Pancreas (tissue), 10 donors: ENCODE measurements around the gene KRTAP1-4. TPM values are rescaled to one million over a fixed set of nuclear protein-coding genes. Genes with fewer than 3 reads are reported as not detected.
"Not testable (repeated sequence)": the region's sequence is repeated elsewhere in the genome, so short reads cannot be mapped to it uniquely, and the experiment has no call there.

ENCODE experiments used
- ATAC-seq, 4 donors: fragments of 200-7000 bp; cut with Tn5 transposase; one replicate each; pipeline versions ENCODE4 v1.8.0 to v1.9.1; 2020; ENCODE audit warnings: mild to moderate bottlenecking in 4 of 4, moderate library complexity in 4 of 4
- DNase-seq, 6 donors: peaks; one replicate each; pipeline ENCODE4 v3.0.0-alpha.2; 2020
- FAIRE-seq: peaks from 2 replicates; lab custom pipeline; 2012; peaks lifted over from hg19 to GRCh38; lab: Jason Lieb, UNC
- H3K27ac ChIP-seq, 4 donors: fragments of 200-600 bp; sonication (generic); 1 replicate in 3 of 4; 2 replicates in 1 of 4; pipeline versions ENCODE4 v1.5.0 to v1.8.0; 2020
- H3K27me3 ChIP-seq, 4 donors: fragments of 200-600 bp; one replicate each; pipeline ENCODE4 v1.8.0; 2021
- H3K36me3 ChIP-seq, 3 donors: fragments of 200-600 bp; sonication (generic) in 1 of 3; one replicate each; pipeline versions ENCODE4 v1.5.0 to v1.8.0; 2020 to 2021
- H3K4me1 ChIP-seq, 3 donors: fragments of 200-600 bp; one replicate each; pipeline ENCODE4 v1.8.0; 2021
- H3K4me3 ChIP-seq, 4 donors: fragments of 200-600 bp; sonication (generic) in 2 of 4; one replicate each; pipeline versions ENCODE4 v1.5.0 to v1.8.0; 2020 to 2021
- H3K9me3 ChIP-seq, 4 donors: fragments of 200-600 bp; one replicate each; pipeline ENCODE4 v1.8.0; 2021
- WGBS, 2 donors: extraction: QIAGEN DNeasy Blood & Tissue Kit; methylation state at CpG; one replicate each; pipeline ENCODE4 v1.1.7; 2013; 5-methylcytosine and 5-hydroxymethylcytosine counted together
- intact Hi-C, 3 donors: fragments of 100-400 bp; cut with DNase I; formaldehyde crosslinking; loops; one replicate each; pipeline versions ENCODE4 v1.11.1 to v1.14.2; 2022
- polyA plus RNA-seq, 2 donors: library from polyadenylated mRNA; stranded (reverse); fragments of 200-250 nt; gene quantifications; one replicate each; pipeline ENCODE4 v1.2.3, GENCODE V29; 2013
- total RNA-seq, 6 donors: library from RNA; stranded (reverse); fragmentation: NEBNext Ultra II Directional in 4 of 6; extraction: Animal tissue kit (Norgen Biotek cat#: 25700) in 4 of 6; gene quantifications; one replicate each; pipeline versions ENCODE4 v1.2.1 to v1.2.4, GENCODE V29; 2021 to 2023
- TF ChIP-seq, protein P1 (sequence below), 4 donors: fragments of 200-600 bp; sonication (generic) in 3 of 4; IDR thresholded peaks; one replicate each; pipeline versions ENCODE4 v1.5.0 to v1.8.0; 2021; ENCODE audit warnings: antibody characterized with exemption in 4 of 4
- donor health status: healthy with polysubstance abuse.
- donor health status: DM: no; HTN: no; CAD: no; lungs with moderate emphysema.
- donor health status: DM: no; HTN: no; CAD: no.
- donor health status: control.
- donor health status: control.
- donor health status: Bipolar disorder and iron deficiency.
- donor health status: DM: yes; HTN: yes; CAD: no.
- donor health status: DM: no; HTN: no; CAD: no.
- donor health status: DM: no; HTN: no; CAD: no.
- donor health status: DM: yes; HTN: yes; CAD: no.

KRTAP1-4 gene
- total and polyA plus RNA-seq, 8 donors: not detected

DNA sequence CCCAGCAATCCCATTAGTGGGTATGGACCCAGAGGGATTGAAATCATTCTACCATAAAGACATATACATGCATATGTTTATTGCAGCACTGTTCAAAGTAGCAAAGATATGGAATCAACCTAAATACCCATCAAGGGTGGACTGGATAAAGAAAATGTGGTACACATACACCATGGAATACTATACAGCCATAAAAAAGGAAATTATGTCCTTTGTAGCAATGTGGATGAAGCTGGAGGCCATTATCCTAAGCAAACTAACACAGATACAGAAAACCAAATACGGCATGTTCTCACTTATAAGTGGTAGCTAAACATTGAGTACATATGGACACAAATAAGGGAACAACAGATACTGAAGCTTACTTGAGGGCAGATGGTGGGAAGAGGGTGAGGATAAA, 27.6 kb upstream of the KRTAP1-4 start:
- 88 to 93% methylated on average over 1 of the region's 1 CpG for WGBS, 2 donors
- Histone ChIP-seq H3K27me3 (peaks cover 0 to 10% (median 3%) of the 10 kb centered on the region in 4 donors), H3K36me3 (no peaks in the 10 kb centered on the region), H3K27ac (no peak overlapping the region), H3K4me3 (no peak overlapping the region), H3K4me1 (no peaks in the 10 kb centered on the region), H3K9me3 (no peaks in the 10 kb centered on the region)
- no peak for ATAC-seq
- DNase-seq: no peak
- no peak for FAIRE-seq
- TF ChIP-seq, protein P1, sequence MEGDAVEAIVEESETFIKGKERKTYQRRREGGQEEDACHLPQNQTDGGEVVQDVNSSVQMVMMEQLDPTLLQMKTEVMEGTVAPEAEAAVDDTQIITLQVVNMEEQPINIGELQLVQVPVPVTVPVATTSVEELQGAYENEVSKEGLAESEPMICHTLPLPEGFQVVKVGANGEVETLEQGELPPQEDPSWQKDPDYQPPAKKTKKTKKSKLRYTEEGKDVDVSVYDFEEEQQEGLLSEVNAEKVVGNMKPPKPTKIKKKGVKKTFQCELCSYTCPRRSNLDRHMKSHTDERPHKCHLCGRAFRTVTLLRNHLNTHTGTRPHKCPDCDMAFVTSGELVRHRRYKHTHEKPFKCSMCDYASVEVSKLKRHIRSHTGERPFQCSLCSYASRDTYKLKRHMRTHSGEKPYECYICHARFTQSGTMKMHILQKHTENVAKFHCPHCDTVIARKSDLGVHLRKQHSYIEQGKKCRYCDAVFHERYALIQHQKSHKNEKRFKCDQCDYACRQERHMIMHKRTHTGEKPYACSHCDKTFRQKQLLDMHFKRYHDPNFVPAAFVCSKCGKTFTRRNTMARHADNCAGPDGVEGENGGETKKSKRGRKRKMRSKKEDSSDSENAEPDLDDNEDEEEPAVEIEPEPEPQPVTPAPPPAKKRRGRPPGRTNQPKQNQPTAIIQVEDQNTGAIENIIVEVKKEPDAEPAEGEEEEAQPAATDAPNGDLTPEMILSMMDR (IDR thresholded peaks at IDR 0.05): no peak
- intact Hi-C loops: no loop called here

DNA sequence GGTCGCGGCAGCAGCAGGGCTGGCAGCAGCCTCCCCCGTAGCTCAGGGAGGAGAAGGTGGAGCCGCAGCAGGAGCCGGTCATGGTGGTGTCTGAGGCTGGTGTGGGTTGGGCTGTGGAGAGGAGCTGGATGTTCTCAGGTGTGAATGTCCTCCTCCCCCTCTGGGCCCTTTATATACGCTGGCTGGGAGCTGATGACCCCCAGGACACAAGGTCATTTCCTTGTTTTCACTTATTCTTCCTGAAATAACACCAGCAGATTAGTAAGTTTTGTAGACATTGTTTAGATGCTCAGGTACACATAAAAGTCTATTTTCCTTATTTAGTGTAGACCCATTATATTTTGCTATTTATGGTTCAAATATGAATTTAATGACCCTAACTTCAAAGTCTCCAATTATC, 25.1 kb upstream of the KRTAP1-4 start, which contains the start of gene KRTAP2-2:
KRTAP2-2 (minus strand) TSS at position 101 of the 400 bp plus-strand sequence; CDS start at position 82, 19 bp downstream.
- H3K36me3 ChIP-seq, H3K4me3 ChIP-seq, H3K27ac ChIP-seq, intact Hi-C loops, ATAC-seq, H3K4me1 ChIP-seq, H3K27me3 ChIP-seq, FAIRE-seq, H3K9me3 ChIP-seq, DNase-seq: not testable (repeated sequence)
- 29 to 30% methylated on average over 1 of the region's 6 CpGs for WGBS, 2 donors

DNA sequence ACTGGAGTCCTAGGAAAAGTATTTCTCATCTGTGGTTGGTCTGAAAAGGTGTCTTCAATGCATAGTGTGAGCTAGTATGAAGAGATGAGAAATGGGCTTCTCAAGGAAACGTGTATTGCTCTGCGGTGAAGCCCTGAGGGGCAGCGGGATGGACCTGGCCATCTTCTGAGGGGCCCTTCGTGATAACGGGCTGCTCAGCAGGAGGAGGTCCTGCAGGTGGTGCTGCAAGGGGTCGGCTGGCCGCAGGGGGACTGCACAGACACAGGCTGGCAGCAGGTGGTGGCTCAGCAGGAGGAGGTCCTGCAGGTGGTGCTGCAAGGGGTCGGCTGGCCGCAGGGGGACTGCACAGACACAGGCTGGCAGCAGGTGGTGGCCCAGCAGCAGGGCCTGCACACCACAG, 24.6 kb upstream of the KRTAP1-4 start:
- DNase-seq, H3K27me3 ChIP-seq, intact Hi-C loops, H3K4me1 ChIP-seq, H3K36me3 ChIP-seq, H3K9me3 ChIP-seq, H3K4me3 ChIP-seq, FAIRE-seq, ATAC-seq, H3K27ac ChIP-seq: not testable (repeated sequence)
- 54 to 58% methylated on average over 7 to 9 of the region's 9 CpGs for WGBS, 2 donors

DNA sequence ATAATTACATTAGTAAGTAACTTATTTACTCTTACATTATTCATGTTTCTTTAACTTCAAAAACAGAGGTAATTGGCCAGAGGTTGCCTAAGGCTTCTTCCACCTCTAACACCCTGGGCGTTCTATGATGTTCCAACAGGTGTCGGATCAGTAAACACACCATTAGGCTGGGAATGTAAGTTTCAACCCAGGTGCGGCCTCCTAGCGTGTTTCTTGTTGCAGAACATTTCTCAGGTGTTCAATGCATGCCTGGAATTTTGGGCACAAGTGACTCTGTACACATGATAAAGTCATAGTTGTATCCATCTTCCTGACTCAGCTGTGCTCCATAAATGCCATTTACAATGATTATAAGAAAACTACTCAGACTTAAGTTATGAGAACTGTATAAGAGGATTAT, 24.0 kb upstream of the KRTAP1-4 start:
- TF ChIP-seq, protein P1 (IDR thresholded peaks at IDR 0.05): no peak
- Histone ChIP-seq H3K27ac (no peak overlapping the region), H3K27me3 (peaks cover 0 to 6% (median 3%) of the 10 kb centered on the region in 4 donors), H3K36me3 (no peaks in the 10 kb centered on the region), H3K9me3 (no peaks in the 10 kb centered on the region), H3K4me3 (no peak overlapping the region), H3K4me1 (no peaks in the 10 kb centered on the region)
- no peak for FAIRE-seq
- 68% methylated on average over 4 of the region's 4 CpGs for WGBS, 2 donors
- intact Hi-C loops: no loop called here
- no peak for ATAC-seq
- DNase-seq: no peak

DNA sequence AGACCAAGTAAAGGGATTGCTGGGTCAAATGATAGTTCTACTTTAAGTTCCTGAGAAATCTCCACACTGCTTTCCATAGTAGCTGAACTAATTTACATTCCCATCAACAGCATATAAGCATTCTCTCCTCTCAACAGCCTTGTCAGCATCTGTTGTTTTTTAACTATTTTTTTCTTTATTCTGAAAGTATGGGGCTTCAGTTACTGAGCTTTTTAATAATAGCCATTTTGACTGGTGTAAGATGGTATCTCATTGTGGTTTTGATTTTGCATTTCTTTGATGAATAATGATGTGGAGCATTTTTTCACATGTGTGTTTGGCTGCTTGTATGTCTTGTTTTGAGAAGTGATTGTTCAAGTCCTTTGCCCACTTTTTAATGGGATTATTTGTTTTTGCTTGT, 22.6 kb upstream of the KRTAP1-4 start:
- intact Hi-C loops: no loop called here
- peaks cover 0 to 7% (median 0%) of the 10 kb centered on the region in 4 donors for H3K27me3 ChIP-seq
- H3K27ac ChIP-seq: no peak overlapping the region
- H3K4me3 ChIP-seq: no peak overlapping the region
- H3K4me1 ChIP-seq: no peaks in the 10 kb centered on the region
- TF ChIP-seq, protein P1 (IDR thresholded peaks at IDR 0.05): no peak
- H3K36me3 ChIP-seq: no peaks in the 10 kb centered on the region
- DNase-seq (no peak), FAIRE-seq (no peak), ATAC-seq (no peak)
- H3K9me3 ChIP-seq: no peaks in the 10 kb centered on the region

DNA sequence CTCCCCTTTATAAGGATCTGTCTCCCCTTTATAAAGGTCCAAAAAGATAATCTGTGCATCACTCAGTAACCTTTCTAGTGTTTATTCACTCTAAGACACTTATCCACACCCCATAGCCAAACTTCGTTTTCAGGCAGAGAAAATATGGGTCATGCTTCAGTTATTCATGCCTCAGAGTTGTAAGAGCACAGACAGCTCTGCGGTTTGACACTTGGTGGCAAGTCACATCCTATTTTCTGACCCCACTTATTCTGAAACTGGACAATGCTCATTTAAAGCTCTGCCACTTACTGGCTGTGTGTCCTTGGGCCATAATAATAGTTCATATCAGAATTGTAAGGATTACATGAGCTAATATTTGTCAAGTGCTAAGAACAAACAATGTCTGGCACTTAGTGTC, 19.1 kb upstream of the KRTAP1-4 start:
- DNase-seq (no peak), FAIRE-seq (no peak), ATAC-seq (no peak)
- intact Hi-C loops: no loop called here
- Histone ChIP-seq H3K27ac (no peak overlapping the region), H3K9me3 (no peaks in the 10 kb centered on the region), H3K36me3 (no peaks in the 10 kb centered on the region), H3K27me3 (peaks cover 0 to 7% (median 2%) of the 10 kb centered on the region in 4 donors), H3K4me3 (no peak overlapping the region), H3K4me1 (no peaks in the 10 kb centered on the region)
- 31 to 42% methylated on average over 2 of the region's 2 CpGs for WGBS, 2 donors
- TF ChIP-seq, protein P1 (IDR thresholded peaks at IDR 0.05): no peak
